HepG2 (cell line): ENCODE data around the gene ENO1. TPM values are rescaled to one million over a fixed set of nuclear protein-coding genes. Genes with fewer than 3 reads are reported as not detected.

Source experiments
- CBX5 ChIP-seq: sonication (generic); formaldehyde crosslinking; IDR thresholded peaks from 2 replicates; pipeline ENCODE4 v1.4.0; 2020; ENCODE audit warnings: missing genetic modification reagents, borderline replicate concordance
- JDP2 ChIP-seq: sonication (generic); formaldehyde crosslinking; IDR thresholded peaks from 2 replicates; pipeline ENCODE4 v1.8.1; 2022; ENCODE audit warnings: missing genetic modification reagents, borderline replicate concordance
- ZNF441 ChIP-seq: sonication (generic); formaldehyde crosslinking; IDR thresholded peaks from 2 replicates; pipeline ENCODE4 v1.7.0; 2021; ENCODE audit warnings: missing genetic modification reagents, borderline replicate concordance
- ZNF607 ChIP-seq: sonication (generic); formaldehyde crosslinking; IDR thresholded peaks from 2 replicates; pipeline ENCODE4 v1.5.1; 2020; ENCODE audit warnings: missing genetic modification reagents, mild to moderate bottlenecking, borderline replicate concordance
- ZSCAN20 ChIP-seq: sonication (generic); formaldehyde crosslinking; IDR thresholded peaks from 2 replicates; pipeline ENCODE4 v1.4.0; 2020; ENCODE audit warnings: missing genetic modification reagents, mild to moderate bottlenecking, borderline replicate concordance
- polyA plus RNA-seq, 8 experiments: library from polyadenylated mRNA; depleted of rRNA in 3 of 8; stranded (reverse) in 7 of 8; unstranded in 1 of 8; fragments of >200 nt; fragmentation: Illumina TruSeq in 4 of 8; extraction: Trizol in 4 of 8; gene quantifications; 2 replicates each; pipeline versions ENCODE4 v1.2.1 to v1.2.3, GENCODE V29; 2011 to 2016; ENCODE audit warnings: low read depth in 4 of 8, missing spikeins in 1 of 8, mixed read lengths in 1 of 8; ENCODE audit not compliant: insufficient read depth in 1 of 8
- total RNA-seq, 5 experiments: library from RNA; depleted of rRNA; stranded (reverse); fragments of >200 nt; fragmentation: Illumina TruSeq; extraction: Trizol; gene quantifications; 2 replicates each; pipeline ENCODE4 v1.2.3, GENCODE V29; 2016; ENCODE audit warnings: low read depth in 1 of 5
- TF ChIP-seq, protein P1 (sequence below): sonication (generic); formaldehyde crosslinking; IDR thresholded peaks from 2 replicates; pipeline ENCODE4 v1.4.0; 2020; ENCODE audit warnings: missing genetic modification reagents
- TF ChIP-seq, protein P2 (sequence below), 2 experiments: IDR thresholded peaks; 2 replicates each; pipeline ENCODE4 v1.6.1; 2011 to 2012; ENCODE audit warnings: low read length in 2 of 2, borderline replicate concordance in 1 of 2, low read depth in 1 of 2, mild to moderate bottlenecking in 1 of 2, moderate library complexity in 1 of 2
- TF ChIP-seq, protein P3 (sequence below): sonication (generic); formaldehyde crosslinking; IDR thresholded peaks from 2 replicates; pipeline ENCODE4 v1.4.0; 2020; ENCODE audit warnings: missing genetic modification reagents

Gene ENO1
- total and polyA plus RNA-seq, 2 of the 13 experiments (the other 11 are each of a cell fraction or from before 2014, with no cell fraction given), result 1,559 to 3,103 TPM

DNA sequence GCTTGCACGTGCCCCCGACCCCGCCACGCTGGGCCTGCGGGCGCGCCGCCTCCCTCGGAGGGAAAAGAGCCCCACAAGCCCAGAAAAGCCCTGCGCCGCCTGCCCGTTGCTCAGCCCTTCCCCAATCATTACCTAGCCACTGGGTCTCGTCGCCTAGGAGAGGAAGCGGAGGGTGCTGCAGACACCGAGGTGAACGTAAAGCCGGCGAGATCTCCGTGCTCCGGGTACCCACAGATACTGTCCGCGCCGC, at the start of gene ENO1 (continued):
- TF ChIP-seq, protein P1, sequence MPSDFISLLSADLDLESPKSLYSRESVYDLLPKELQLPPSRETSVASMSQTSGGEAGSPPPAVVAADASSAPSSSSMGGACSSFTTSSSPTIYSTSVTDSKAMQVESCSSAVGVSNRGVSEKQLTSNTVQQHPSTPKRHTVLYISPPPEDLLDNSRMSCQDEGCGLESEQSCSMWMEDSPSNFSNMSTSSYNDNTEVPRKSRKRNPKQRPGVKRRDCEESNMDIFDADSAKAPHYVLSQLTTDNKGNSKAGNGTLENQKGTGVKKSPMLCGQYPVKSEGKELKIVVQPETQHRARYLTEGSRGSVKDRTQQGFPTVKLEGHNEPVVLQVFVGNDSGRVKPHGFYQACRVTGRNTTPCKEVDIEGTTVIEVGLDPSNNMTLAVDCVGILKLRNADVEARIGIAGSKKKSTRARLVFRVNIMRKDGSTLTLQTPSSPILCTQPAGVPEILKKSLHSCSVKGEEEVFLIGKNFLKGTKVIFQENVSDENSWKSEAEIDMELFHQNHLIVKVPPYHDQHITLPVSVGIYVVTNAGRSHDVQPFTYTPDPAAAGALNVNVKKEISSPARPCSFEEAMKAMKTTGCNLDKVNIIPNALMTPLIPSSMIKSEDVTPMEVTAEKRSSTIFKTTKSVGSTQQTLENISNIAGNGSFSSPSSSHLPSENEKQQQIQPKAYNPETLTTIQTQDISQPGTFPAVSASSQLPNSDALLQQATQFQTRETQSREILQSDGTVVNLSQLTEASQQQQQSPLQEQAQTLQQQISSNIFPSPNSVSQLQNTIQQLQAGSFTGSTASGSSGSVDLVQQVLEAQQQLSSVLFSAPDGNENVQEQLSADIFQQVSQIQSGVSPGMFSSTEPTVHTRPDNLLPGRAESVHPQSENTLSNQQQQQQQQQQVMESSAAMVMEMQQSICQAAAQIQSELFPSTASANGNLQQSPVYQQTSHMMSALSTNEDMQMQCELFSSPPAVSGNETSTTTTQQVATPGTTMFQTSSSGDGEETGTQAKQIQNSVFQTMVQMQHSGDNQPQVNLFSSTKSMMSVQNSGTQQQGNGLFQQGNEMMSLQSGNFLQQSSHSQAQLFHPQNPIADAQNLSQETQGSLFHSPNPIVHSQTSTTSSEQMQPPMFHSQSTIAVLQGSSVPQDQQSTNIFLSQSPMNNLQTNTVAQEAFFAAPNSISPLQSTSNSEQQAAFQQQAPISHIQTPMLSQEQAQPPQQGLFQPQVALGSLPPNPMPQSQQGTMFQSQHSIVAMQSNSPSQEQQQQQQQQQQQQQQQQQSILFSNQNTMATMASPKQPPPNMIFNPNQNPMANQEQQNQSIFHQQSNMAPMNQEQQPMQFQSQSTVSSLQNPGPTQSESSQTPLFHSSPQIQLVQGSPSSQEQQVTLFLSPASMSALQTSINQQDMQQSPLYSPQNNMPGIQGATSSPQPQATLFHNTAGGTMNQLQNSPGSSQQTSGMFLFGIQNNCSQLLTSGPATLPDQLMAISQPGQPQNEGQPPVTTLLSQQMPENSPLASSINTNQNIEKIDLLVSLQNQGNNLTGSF (CRISPR knock-in tag), result 0 out of 2 replicates have a peak, but pooled peaks have one; percentile 53
- TF ChIP-seq ZSCAN20 (CRISPR knock-in tag) (peak; percentile 60; the same call in 1 of the 2 replicates), CBX5 (CRISPR knock-in tag) (no peak), ZNF441 (CRISPR knock-in tag) (peak; percentile 60), ZNF607 (CRISPR knock-in tag) (no peak), JDP2 (CRISPR knock-in tag) (peak; percentile 14; the same call in 1 of the 2 replicates)
- TF ChIP-seq, protein P2, sequence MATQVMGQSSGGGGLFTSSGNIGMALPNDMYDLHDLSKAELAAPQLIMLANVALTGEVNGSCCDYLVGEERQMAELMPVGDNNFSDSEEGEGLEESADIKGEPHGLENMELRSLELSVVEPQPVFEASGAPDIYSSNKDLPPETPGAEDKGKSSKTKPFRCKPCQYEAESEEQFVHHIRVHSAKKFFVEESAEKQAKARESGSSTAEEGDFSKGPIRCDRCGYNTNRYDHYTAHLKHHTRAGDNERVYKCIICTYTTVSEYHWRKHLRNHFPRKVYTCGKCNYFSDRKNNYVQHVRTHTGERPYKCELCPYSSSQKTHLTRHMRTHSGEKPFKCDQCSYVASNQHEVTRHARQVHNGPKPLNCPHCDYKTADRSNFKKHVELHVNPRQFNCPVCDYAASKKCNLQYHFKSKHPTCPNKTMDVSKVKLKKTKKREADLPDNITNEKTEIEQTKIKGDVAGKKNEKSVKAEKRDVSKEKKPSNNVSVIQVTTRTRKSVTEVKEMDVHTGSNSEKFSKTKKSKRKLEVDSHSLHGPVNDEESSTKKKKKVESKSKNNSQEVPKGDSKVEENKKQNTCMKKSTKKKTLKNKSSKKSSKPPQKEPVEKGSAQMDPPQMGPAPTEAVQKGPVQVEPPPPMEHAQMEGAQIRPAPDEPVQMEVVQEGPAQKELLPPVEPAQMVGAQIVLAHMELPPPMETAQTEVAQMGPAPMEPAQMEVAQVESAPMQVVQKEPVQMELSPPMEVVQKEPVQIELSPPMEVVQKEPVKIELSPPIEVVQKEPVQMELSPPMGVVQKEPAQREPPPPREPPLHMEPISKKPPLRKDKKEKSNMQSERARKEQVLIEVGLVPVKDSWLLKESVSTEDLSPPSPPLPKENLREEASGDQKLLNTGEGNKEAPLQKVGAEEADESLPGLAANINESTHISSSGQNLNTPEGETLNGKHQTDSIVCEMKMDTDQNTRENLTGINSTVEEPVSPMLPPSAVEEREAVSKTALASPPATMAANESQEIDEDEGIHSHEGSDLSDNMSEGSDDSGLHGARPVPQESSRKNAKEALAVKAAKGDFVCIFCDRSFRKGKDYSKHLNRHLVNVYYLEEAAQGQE (IDR thresholded peaks at IDR 0.05; ENCODE audit: borderline replicate concordance in 1 of 2, low read depth in 1 of 2, low read length in 2 of 2), result peak in 1 of 2 experiments; percentile 62; a peak in 1 of 4 replicates
- TF ChIP-seq, protein P3, sequence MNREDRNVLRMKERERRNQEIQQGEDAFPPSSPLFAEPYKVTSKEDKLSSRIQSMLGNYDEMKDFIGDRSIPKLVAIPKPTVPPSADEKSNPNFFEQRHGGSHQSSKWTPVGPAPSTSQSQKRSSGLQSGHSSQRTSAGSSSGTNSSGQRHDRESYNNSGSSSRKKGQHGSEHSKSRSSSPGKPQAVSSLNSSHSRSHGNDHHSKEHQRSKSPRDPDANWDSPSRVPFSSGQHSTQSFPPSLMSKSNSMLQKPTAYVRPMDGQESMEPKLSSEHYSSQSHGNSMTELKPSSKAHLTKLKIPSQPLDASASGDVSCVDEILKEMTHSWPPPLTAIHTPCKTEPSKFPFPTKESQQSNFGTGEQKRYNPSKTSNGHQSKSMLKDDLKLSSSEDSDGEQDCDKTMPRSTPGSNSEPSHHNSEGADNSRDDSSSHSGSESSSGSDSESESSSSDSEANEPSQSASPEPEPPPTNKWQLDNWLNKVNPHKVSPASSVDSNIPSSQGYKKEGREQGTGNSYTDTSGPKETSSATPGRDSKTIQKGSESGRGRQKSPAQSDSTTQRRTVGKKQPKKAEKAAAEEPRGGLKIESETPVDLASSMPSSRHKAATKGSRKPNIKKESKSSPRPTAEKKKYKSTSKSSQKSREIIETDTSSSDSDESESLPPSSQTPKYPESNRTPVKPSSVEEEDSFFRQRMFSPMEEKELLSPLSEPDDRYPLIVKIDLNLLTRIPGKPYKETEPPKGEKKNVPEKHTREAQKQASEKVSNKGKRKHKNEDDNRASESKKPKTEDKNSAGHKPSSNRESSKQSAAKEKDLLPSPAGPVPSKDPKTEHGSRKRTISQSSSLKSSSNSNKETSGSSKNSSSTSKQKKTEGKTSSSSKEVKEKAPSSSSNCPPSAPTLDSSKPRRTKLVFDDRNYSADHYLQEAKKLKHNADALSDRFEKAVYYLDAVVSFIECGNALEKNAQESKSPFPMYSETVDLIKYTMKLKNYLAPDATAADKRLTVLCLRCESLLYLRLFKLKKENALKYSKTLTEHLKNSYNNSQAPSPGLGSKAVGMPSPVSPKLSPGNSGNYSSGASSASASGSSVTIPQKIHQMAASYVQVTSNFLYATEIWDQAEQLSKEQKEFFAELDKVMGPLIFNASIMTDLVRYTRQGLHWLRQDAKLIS, result peak; percentile 63; the same call in 1 of the 2 replicates
